ENCODE measurements around the gene GTF3C4. TPM values are rescaled to one million over a fixed set of nuclear protein-coding genes. Genes with fewer than 3 reads are reported as not detected.

The GTF3C4 gene
- total and polyA plus RNA-seq, 2 experiments from 2014 or later, result 9.5 to 39.6 TPM

- TF ChIP-seq ZNF331 (CRISPR knock-in tag; IDR thresholded peaks at IDR 0.05; ENCODE audit: low read depth) (no peak), CTCF (conservative IDR thresholded peaks at IDR 0.05; ENCODE audit: low read depth in 2 of 2) (peak in 1 of 2 experiments; percentile 8; a peak in 1 of 4 replicates), EZH2phosphoT487 (IDR thresholded peaks at IDR 0.05; ENCODE audit: unreplicated experiment) (no peak), POLR2AphosphoS5 (IDR thresholded peaks at IDR 0.05; ENCODE audit: low read depth) (peak; percentile 43; the same call in 1 of the 2 replicates), NANOG (IDR thresholded peaks at IDR 0.05; ENCODE audit: borderline replicate concordance) (no peak)
These were observed 387 bp upstream of the GTF3C4 start, which contains the start of gene DDX31 (continued) for GRCh38 chr9:132669698-132670456.

- peaks cover 58% of the 10 kb centered on the region for H4K20me1 ChIP-seq (replicated peaks; ENCODE audit: insufficient read depth)
- TF ChIP-seq STAT1 (IDR thresholded peaks at IDR 0.05; ENCODE audit: unreplicated experiment) (no peak), CREB1 (CRISPR knock-in tag; IDR thresholded peaks at IDR 0.05; ENCODE audit: low read depth) (no peak), CTCF (conservative IDR thresholded peaks at IDR 0.05; ENCODE audit: low read depth in 2 of 2) (no peak), ZNF462 (CRISPR knock-in tag; IDR thresholded peaks at IDR 0.05) (no peak), JUNB (IDR thresholded peaks at IDR 0.05; ENCODE audit: unreplicated experiment) (no peak), ETS1 (IDR thresholded peaks at IDR 0.05) (no peak)
These were observed 1.6 kb downstream of the GTF3C4 start for GRCh38 chr9:132671620-132672412.

More at GRCh38 chr9:132671620-132672412, 1.6 kb downstream of the GTF3C4 start:
- no peak overlapping the region for H2AFZ ChIP-seq
- Mint-ChIP-seq H3K4me1 (peaks cover 40% of the 10 kb centered on the region), H3K36me3 (ENCODE audit: low read depth) (peaks cover 29% of the 10 kb centered on the region), H3K4me3 (peak overlapping the region; percentile 93), H3K27ac (peak overlapping the region; percentile 84; the same call in 1 of the 2 replicates), H3K27me3 (ENCODE audit: insufficient read depth, low read depth, poor library complexity) (peaks cover 23% of the 10 kb centered on the region), H3K9me3 (peaks cover 6% of the 10 kb centered on the region; the same call in 1 of the 3 replicates)
- no peaks in the 10 kb centered on the region for H3K9me2 ChIP-seq (ENCODE audit: insufficient read depth)
- no peaks in the 10 kb centered on the region for H3K27me3 ChIP-seq (ENCODE audit: insufficient read depth)
- H3K27ac ChIP-seq (ENCODE audit: low read depth), result no peak overlapping the region
- H3K4me2 ChIP-seq, result peak overlapping the region; percentile 80
- H3K79me2 ChIP-seq (replicated peaks; ENCODE audit: insufficient read depth), result peaks cover 83% of the 10 kb centered on the region
- no peaks in the 10 kb centered on the region for H3K36me3 ChIP-seq (ENCODE audit: insufficient read depth)
- peaks cover 42% of the 10 kb centered on the region for H3K4me1 ChIP-seq (ENCODE audit: insufficient read depth)
- ATAC-seq (no peak), DNase-seq (ENCODE audit: low spot score) (no peak)
- H3K4me3 ChIP-seq, result peak overlapping the region; percentile 59
- H3F3A ChIP-seq (replicated peaks; ENCODE audit: low read depth), result peaks cover 7% of the 10 kb centered on the region

Measured in GM23338 (cell line).